Trophoblast cell (in vitro differentiated cells and primary cell): ENCODE data around the gene CLDN22.

ENCODE experiments used
- DNase-seq, 2 donors: peaks; one replicate each; pipeline ENCODE4 v3.0.0-alpha.2; 2016
- H2AFZ ChIP-seq: 2 replicates; pipeline ENCODE4 v1.6.1; 2013; ENCODE audit warnings: low read length, moderate library complexity, mild to moderate bottlenecking; ENCODE audit not compliant: insufficient read depth, poor library complexity
- H2AK5ac ChIP-seq: 2 replicates; pipeline ENCODE4 v1.6.1; 2013; ENCODE audit warnings: mild to moderate bottlenecking, low read length
- H2BK120ac ChIP-seq: 2 replicates; pipeline ENCODE4 v1.6.1; 2013; ENCODE audit warnings: low read length, mild to moderate bottlenecking, moderate library complexity; ENCODE audit not compliant: insufficient read depth, poor library complexity
- H2BK12ac ChIP-seq: 2 replicates; pipeline ENCODE4 v1.6.1; 2013; ENCODE audit warnings: mild to moderate bottlenecking, low read length, moderate library complexity
- H2BK5ac ChIP-seq: 2 replicates; pipeline ENCODE4 v1.6.1; 2013; ENCODE audit warnings: low read length, low read depth, moderate library complexity, mild to moderate bottlenecking; ENCODE audit not compliant: poor library complexity
- H3K14ac ChIP-seq: 2 replicates; pipeline ENCODE4 v1.6.1; 2013; ENCODE audit warnings: mild to moderate bottlenecking, low read length
- H3K18ac ChIP-seq: 2 replicates; pipeline ENCODE4 v1.6.1; 2013; ENCODE audit warnings: mild to moderate bottlenecking, low read length
- H3K23ac ChIP-seq: 2 replicates; pipeline ENCODE4 v1.6.1; 2013; ENCODE audit warnings: low read length
- H3K27ac ChIP-seq: 2 replicates; pipeline ENCODE4 v1.5.1; 2013; ENCODE audit warnings: low read depth, mild to moderate bottlenecking, inconsistent platforms, low read length, moderate library complexity
- H3K27me3 ChIP-seq: 2 replicates; pipeline ENCODE4 v1.6.1; 2013; ENCODE audit warnings: inconsistent platforms, mild to moderate bottlenecking, low read length, moderate library complexity; ENCODE audit not compliant: insufficient read depth
- H3K36me3 ChIP-seq, 2 experiments: 1 replicate in 1 of 2; 2 replicates in 1 of 2; pipeline ENCODE4 v1.6.1; 2013; ENCODE audit warnings: low read length in 2 of 2, mild to moderate bottlenecking in 2 of 2, moderate library complexity in 1 of 2; ENCODE audit not compliant: insufficient read depth in 2 of 2, control insufficient read depth in 1 of 2
- H3K4ac ChIP-seq: 2 replicates; pipeline ENCODE4 v1.6.1; 2013; ENCODE audit warnings: low read depth, mild to moderate bottlenecking, low read length, moderate library complexity
- H3K4me1 ChIP-seq, 2 experiments: 1 replicate in 1 of 2; 2 replicates in 1 of 2; pipeline ENCODE4 v1.6.1; 2013; ENCODE audit warnings: low read length in 2 of 2, mild to moderate bottlenecking in 2 of 2, moderate library complexity in 1 of 2; ENCODE audit not compliant: insufficient read depth in 2 of 2, control insufficient read depth in 1 of 2
- H3K4me2 ChIP-seq: 2 replicates; pipeline ENCODE4 v1.6.1; 2013; ENCODE audit warnings: inconsistent platforms, mild to moderate bottlenecking, low read length, moderate library complexity
- H3K4me3 ChIP-seq: 2 replicates; pipeline ENCODE4 v1.5.1; 2013; ENCODE audit warnings: mild to moderate bottlenecking, low read depth, low read length, inconsistent platforms
- H3K79me1 ChIP-seq: one replicate; pipeline ENCODE4 v1.6.1; 2013; ENCODE audit warnings: low read length
- H3K79me2 ChIP-seq: 2 replicates; pipeline ENCODE4 v1.6.1; 2013; ENCODE audit warnings: low read length, mild to moderate bottlenecking; ENCODE audit not compliant: control insufficient read depth, insufficient read depth, poor library complexity
- H3K9ac ChIP-seq: 2 replicates; pipeline ENCODE4 v1.6.1; 2013; ENCODE audit warnings: mild to moderate bottlenecking, low read length
- H3K9me3 ChIP-seq: 2 replicates; pipeline ENCODE4 v1.6.1; 2013; ENCODE audit warnings: low read depth, mild to moderate bottlenecking, control low read depth, inconsistent platforms, low read length; ENCODE audit not compliant: insufficient read depth
- H4K12ac ChIP-seq: 2 replicates; pipeline ENCODE4 v1.6.1; 2013; ENCODE audit warnings: low read depth, mild to moderate bottlenecking, low read length, moderate library complexity
- H4K8ac ChIP-seq: 2 replicates; pipeline ENCODE4 v1.6.1; 2013; ENCODE audit warnings: low read depth, mild to moderate bottlenecking, low read length, moderate library complexity
- H4K91ac ChIP-seq: one replicate; pipeline ENCODE4 v1.6.1; 2013; ENCODE audit warnings: low read depth, mild to moderate bottlenecking, low read length, moderate library complexity
- WGBS: extraction: QIAGEN DNeasy Blood & Tissue Kit; methylation state at CpG from one replicate; pipeline ENCODE4 v1.1.7; 2013; ENCODE audit warnings: missing lambda C conversion rate; ENCODE audit not compliant: insufficient read length, insufficient coverage; ENCODE audit errors: extremely low coverage; 5-methylcytosine and 5-hydroxymethylcytosine counted together

The CLDN22 gene

DNA sequence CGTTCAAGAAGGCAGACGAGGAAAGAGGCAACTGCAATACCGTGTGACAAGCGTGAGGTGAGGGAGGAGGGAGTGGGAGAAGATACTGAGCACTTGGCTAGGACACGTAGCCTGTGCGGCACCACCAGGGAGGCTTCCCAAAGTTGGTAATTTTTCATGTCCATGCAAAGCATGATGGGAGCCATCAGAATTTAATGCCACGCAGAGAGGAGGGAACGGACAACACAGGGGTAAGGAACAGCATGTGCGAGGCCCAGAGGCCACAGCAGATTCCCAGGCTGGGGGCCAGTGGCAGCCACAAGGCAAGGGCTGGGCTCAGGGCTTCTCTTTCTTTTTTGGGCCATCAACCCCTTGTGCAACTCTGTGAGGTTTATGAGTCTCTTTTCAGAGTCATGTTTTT lies 13.1 kb upstream of the CLDN22 start:
- no peak for DNase-seq
- no peak overlapping the region for H3K4me3 ChIP-seq
- H3K4me1 ChIP-seq = peaks cover 4 to 11% of the 10 kb centered on the region in 2 experiments

GRCh38 chr4:183332447-183332846 lies 12.4 kb upstream of the CLDN22 start:
- H3K4me3 ChIP-seq = no peak overlapping the region
- no peaks in the 10 kb centered on the region for H3K36me3 ChIP-seq
- no peak overlapping the region for H3K14ac ChIP-seq
- H2AK5ac ChIP-seq = no peak overlapping the region
- H2AFZ ChIP-seq = no peak overlapping the region
- no peak overlapping the region for H4K8ac ChIP-seq
- no peak overlapping the region for H3K23ac ChIP-seq
- H3K4me2 ChIP-seq = no peak overlapping the region
- H3K4me1 ChIP-seq = peaks cover 4 to 11% of the 10 kb centered on the region in 2 experiments
- DNase-seq = no peak
- no peaks in the 10 kb centered on the region for H3K79me2 ChIP-seq
- H3K9me3 ChIP-seq = peaks cover 5% of the 10 kb centered on the region
- H3K9ac ChIP-seq = no peak overlapping the region
- no peak overlapping the region for H3K4ac ChIP-seq
- H2BK12ac ChIP-seq = no peak overlapping the region
- no peak overlapping the region for H4K91ac ChIP-seq
- no peak overlapping the region for H3K27ac ChIP-seq
- no peaks in the 10 kb centered on the region for H3K79me1 ChIP-seq
- H2BK120ac ChIP-seq = no peak overlapping the region
- H4K12ac ChIP-seq = no peak overlapping the region
- no peak overlapping the region for H3K18ac ChIP-seq
- no CpG with 5 or more reads among the region's 11 CpGs for WGBS
- H2BK5ac ChIP-seq = no peak overlapping the region
- no peaks in the 10 kb centered on the region for H3K27me3 ChIP-seq

More for the DNA sequence above, 13.1 kb upstream of the CLDN22 start:
- Histone ChIP-seq H3K23ac (no peak overlapping the region), H4K91ac (no peak overlapping the region), H2BK12ac (no peak overlapping the region), H3K18ac (no peak overlapping the region), H2AK5ac (no peak overlapping the region), H3K36me3 (no peaks in the 10 kb centered on the region), H3K27me3 (no peaks in the 10 kb centered on the region), H4K12ac (no peak overlapping the region), H3K79me2 (no peaks in the 10 kb centered on the region), H2AFZ (no peak overlapping the region), H3K79me1 (no peaks in the 10 kb centered on the region), H2BK5ac (no peak overlapping the region), H3K14ac (no peak overlapping the region), H4K8ac (no peak overlapping the region), H3K4ac (no peak overlapping the region), H2BK120ac (no peak overlapping the region), H3K4me2 (no peak overlapping the region), H3K9ac (no peak overlapping the region), H3K27ac (no peak overlapping the region), H3K9me3 (peaks cover 5% of the 10 kb centered on the region)
- WGBS = no CpG with 5 or more reads among the region's 9 CpGs

DNA sequence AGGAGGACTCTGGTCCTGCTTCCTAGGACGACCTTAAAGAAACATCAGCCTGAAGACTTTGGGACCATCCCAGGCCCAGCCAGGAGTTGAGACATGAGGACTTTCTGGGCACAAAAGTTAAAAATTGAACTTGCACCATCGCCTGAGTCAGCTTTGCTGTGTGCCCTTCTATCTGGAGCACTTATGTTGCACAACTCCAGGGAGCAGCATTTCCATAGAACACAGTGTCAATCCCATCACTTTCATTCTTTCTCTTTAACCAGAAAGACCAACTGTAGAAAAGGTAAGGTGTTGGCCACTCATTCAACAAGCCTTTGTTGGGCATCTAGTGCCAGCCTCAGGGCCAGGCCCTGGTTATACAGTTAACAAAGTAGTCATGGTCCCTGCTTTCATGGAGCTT lies 10.8 kb upstream of the CLDN22 start:
- Histone ChIP-seq H3K4me3 (no peak overlapping the region), H2BK120ac (no peak overlapping the region), H2AFZ (no peak overlapping the region), H4K12ac (no peak overlapping the region), H3K27ac (no peak overlapping the region), H3K9me3 (peaks cover 5% of the 10 kb centered on the region), H3K23ac (no peak overlapping the region), H2BK5ac (no peak overlapping the region), H4K8ac (no peak overlapping the region), H3K14ac (no peak overlapping the region), H3K4ac (no peak overlapping the region), H4K91ac (no peak overlapping the region), H2AK5ac (no peak overlapping the region), H3K36me3 (no peaks in the 10 kb centered on the region), H3K79me2 (no peaks in the 10 kb centered on the region), H3K4me2 (no peak overlapping the region), H3K79me1 (no peaks in the 10 kb centered on the region), H3K4me1 (peaks cover 4 to 11% of the 10 kb centered on the region in 2 experiments), H3K18ac (no peak overlapping the region), H2BK12ac (no peak overlapping the region), H3K27me3 (no peaks in the 10 kb centered on the region), H3K9ac (no peak overlapping the region)
- WGBS = no CpG with 5 or more reads among the region's 2 CpGs
- no peak for DNase-seq

DNA sequence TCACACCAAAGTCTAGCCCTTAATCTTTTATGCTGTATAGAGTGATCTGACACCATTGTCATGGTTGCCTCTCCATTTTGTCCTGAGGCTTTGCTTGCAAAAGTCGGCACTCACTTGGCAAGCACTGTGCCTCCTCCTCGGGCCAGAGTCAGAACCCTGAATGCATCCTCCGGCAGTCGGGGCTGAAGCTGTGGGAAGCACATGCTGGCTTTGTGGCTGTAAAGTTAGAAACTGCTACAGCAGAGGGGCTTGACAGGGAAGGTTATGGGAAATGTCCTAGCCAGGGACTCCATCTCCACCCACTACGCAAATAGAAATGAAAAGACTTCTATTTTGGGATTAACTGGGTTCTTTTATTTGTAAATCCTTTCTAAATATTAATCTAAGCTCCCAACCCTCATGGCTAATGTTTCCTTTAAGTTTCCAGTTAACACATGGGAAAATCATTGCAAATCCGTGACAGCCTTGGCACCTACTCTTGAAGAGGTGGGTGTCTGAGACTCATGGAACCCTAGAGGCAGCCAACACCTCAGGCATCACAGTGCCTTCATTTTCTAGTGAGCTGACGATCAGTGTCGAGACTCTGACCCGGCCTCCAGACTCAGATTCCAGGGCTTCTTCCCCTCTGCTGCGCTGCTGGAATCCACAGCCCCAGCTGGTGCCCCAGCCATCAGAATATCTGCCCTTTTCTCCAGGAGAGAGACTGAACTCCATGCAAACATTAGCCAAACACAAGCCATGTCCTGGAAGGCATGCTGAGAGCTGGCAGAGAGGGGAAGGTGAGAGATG lies 10.1 kb upstream of the CLDN22 start:
- Histone ChIP-seq H3K79me2 (no peaks in the 10 kb centered on the region), H2AFZ (no peak overlapping the region), H2BK120ac (no peak overlapping the region), H2BK12ac (no peak overlapping the region), H3K23ac (no peak overlapping the region), H3K9me3 (peaks cover 5% of the 10 kb centered on the region), H4K12ac (no peak overlapping the region), H3K27ac (no peak overlapping the region), H3K4me1 (peaks cover 0 to 6% of the 10 kb centered on the region in 2 experiments), H3K18ac (no peak overlapping the region), H3K27me3 (no peaks in the 10 kb centered on the region), H4K91ac (no peak overlapping the region), H3K4ac (no peak overlapping the region), H3K36me3 (no peaks in the 10 kb centered on the region), H3K4me2 (no peak overlapping the region), H3K79me1 (no peaks in the 10 kb centered on the region), H4K8ac (no peak overlapping the region), H3K4me3 (no peak overlapping the region), H2AK5ac (no peak overlapping the region), H3K9ac (no peak overlapping the region), H2BK5ac (no peak overlapping the region), H3K14ac (no peak overlapping the region)
- no peak for DNase-seq
- WGBS = no CpG with 5 or more reads among the region's 10 CpGs
